Progenitor cell of endocrine pancreas (in vitro differentiated cells): ENCODE results near the gene LRIG1. TPM values are rescaled to one million over a fixed set of nuclear protein-coding genes. Genes with fewer than 3 reads are reported as not detected.

Experiments used
- DNase-seq: peaks from one replicate; pipeline ENCODE4 v3.0.0; 2021; ENCODE audit warnings: low spot score; ENCODE audit not compliant: unreplicated experiment
- H3K27ac Mint-ChIP-seq: 2 replicates; pipeline ENCODE4 v1.8.0; 2021; ENCODE audit warnings: mild to moderate bottlenecking, moderate library complexity, mixed read lengths
- H3K27me3 Mint-ChIP-seq: 2 replicates; pipeline ENCODE4 v1.8.0; 2021; ENCODE audit warnings: mixed read lengths
- H3K36me3 Mint-ChIP-seq: 2 replicates; pipeline ENCODE4 v1.8.0; 2022; ENCODE audit warnings: mixed read lengths; ENCODE audit not compliant: insufficient read depth
- H3K4me1 Mint-ChIP-seq: 2 replicates; pipeline ENCODE4 v1.8.0; 2021; ENCODE audit warnings: low read depth, mixed read lengths
- H3K4me3 Mint-ChIP-seq: 2 replicates; pipeline ENCODE4 v1.8.0; 2021; ENCODE audit warnings: low read depth, mild to moderate bottlenecking, moderate library complexity, mixed read lengths
- H3K9me3 Mint-ChIP-seq: 2 replicates; pipeline ENCODE4 v1.8.0; 2021; ENCODE audit warnings: low read depth, mixed read lengths
- total RNA-seq: library from RNA; stranded (reverse); gene quantifications from 2 replicates; pipeline ENCODE4 v1.2.1, GENCODE V29; 2021
- TF ChIP-seq, protein P1 (sequence below): fragments of 200-600 bp; sonication (generic); IDR thresholded peaks from one replicate; pipeline ENCODE4 v1.5.0; 2021; ENCODE audit warnings: antibody characterized with exemption, mild to moderate bottlenecking; ENCODE audit not compliant: unreplicated experiment

LRIG1 gene
- total RNA-seq, 1 donor from 2014 or later: 31.4 TPM

DNA sequence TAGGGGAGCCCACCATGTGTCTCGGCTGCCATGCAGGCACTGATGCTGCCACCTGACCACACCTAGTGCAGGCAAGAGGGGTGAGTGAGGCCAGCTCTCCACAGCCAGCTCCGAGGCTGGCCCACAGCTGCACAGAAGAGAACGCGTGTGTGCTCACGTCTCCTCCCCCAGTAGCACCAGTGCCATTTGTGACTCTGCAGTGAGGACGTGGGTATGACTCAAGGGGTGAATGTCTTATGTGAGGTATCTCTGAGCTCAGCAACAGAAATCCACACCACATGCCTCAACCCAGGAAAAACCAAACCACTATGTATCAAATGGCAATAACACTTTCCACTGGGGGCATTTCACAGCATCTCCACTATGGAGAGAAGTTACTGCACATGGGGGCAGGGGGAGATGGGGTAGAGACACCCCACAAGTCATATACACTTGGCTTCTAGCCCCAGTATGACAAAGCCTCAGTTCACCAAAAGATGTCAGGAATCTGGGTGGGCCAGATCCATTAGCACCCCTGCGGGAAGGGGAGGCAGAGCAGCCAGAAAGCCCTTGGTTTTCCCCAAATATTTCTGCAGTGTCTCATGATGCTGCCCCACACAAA lies 87.6 kb downstream of the LRIG1 start:
- H3K4me1 Mint-ChIP-seq: peaks cover 12% of the 10 kb centered on the region
- no peak for DNase-seq
- no peak overlapping the region for H3K27ac Mint-ChIP-seq

GRCh38 chr3:66411961-66412887 lies 88.6 kb downstream of the LRIG1 start:
- Mint-ChIP-seq H3K4me3 (no peak overlapping the region), H3K4me1 (peaks cover 16% of the 10 kb centered on the region), H3K9me3 (no peaks in the 10 kb centered on the region), H3K36me3 (peaks cover 30% of the 10 kb centered on the region), H3K27me3 (no peaks in the 10 kb centered on the region), H3K27ac (no peak overlapping the region)
- TF ChIP-seq, protein P1, sequence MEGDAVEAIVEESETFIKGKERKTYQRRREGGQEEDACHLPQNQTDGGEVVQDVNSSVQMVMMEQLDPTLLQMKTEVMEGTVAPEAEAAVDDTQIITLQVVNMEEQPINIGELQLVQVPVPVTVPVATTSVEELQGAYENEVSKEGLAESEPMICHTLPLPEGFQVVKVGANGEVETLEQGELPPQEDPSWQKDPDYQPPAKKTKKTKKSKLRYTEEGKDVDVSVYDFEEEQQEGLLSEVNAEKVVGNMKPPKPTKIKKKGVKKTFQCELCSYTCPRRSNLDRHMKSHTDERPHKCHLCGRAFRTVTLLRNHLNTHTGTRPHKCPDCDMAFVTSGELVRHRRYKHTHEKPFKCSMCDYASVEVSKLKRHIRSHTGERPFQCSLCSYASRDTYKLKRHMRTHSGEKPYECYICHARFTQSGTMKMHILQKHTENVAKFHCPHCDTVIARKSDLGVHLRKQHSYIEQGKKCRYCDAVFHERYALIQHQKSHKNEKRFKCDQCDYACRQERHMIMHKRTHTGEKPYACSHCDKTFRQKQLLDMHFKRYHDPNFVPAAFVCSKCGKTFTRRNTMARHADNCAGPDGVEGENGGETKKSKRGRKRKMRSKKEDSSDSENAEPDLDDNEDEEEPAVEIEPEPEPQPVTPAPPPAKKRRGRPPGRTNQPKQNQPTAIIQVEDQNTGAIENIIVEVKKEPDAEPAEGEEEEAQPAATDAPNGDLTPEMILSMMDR: no peak
- DNase-seq: no peak

More for the DNA sequence above, 87.6 kb downstream of the LRIG1 start:
- Mint-ChIP-seq H3K4me3 (no peak overlapping the region), H3K36me3 (peaks cover 29% of the 10 kb centered on the region), H3K9me3 (no peaks in the 10 kb centered on the region), H3K27me3 (peaks cover 3% of the 10 kb centered on the region)
- TF ChIP-seq, protein P1: no peak

DNA sequence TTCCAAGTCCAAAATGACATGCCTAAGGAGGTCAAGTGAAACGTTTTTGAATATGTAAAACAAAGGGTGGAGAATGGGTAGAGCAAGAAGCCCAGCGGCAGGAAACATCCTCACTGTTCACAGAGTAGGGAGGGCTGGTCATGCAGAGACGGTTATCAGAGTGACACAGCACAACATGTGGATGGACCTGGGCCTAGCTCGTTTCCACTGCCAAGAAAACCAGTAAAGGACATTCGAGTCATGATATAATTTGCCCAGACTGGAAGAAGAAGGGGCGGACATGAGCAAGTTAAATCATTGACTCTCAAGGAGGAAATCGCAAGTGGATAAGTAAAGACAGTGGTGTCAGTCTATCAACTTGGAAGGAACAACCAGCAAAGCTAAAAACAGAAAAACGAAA lies 89.3 kb downstream of the LRIG1 start:
- Mint-ChIP-seq H3K27me3 (no peaks in the 10 kb centered on the region), H3K4me3 (no peak overlapping the region), H3K27ac (no peak overlapping the region), H3K4me1 (peaks cover 12% of the 10 kb centered on the region), H3K9me3 (no peaks in the 10 kb centered on the region), H3K36me3 (peaks cover 30% of the 10 kb centered on the region)
- TF ChIP-seq, protein P1: no peak
- no peak for DNase-seq

DNA sequence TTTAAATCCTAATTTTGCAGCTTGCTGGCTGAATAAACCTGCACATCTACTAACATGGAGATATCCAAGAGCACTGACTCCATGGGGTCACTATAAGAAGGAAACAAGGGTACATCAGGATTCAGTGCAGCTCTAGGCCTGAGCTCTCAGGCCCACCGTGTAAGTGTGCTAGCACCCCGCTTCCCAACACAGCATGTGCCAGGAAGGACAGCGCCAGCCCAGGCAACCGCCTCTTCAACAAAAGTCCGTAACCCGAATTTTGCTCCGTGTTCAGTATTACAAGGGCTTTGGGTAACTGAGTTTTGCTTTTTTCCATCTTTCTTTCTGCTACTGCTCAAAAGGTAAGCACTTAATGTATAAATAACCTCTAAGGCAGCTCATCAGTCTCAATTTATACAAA lies 89.8 kb downstream of the LRIG1 start:
- DNase-seq: no peak
- H3K9me3 Mint-ChIP-seq: no peaks in the 10 kb centered on the region
- H3K27ac Mint-ChIP-seq: no peak overlapping the region
- TF ChIP-seq, protein P1: no peak
- H3K27me3 Mint-ChIP-seq: no peaks in the 10 kb centered on the region
- H3K4me1 Mint-ChIP-seq: peaks cover 7% of the 10 kb centered on the region
- H3K4me3 Mint-ChIP-seq: no peak overlapping the region
- H3K36me3 Mint-ChIP-seq: peaks cover 30% of the 10 kb centered on the region
